HG03064 (cell line): ENCODE measurements around the gene ABCC4.

ENCODE experiments used
- ATAC-seq: cut with Tn5 transposase; IDR thresholded peaks from one replicate; pipeline ENCODE4 v1.9.1; 2021; ENCODE audit warnings: low read depth; ENCODE audit not compliant: unreplicated experiment

Gene ABCC4

DNA sequence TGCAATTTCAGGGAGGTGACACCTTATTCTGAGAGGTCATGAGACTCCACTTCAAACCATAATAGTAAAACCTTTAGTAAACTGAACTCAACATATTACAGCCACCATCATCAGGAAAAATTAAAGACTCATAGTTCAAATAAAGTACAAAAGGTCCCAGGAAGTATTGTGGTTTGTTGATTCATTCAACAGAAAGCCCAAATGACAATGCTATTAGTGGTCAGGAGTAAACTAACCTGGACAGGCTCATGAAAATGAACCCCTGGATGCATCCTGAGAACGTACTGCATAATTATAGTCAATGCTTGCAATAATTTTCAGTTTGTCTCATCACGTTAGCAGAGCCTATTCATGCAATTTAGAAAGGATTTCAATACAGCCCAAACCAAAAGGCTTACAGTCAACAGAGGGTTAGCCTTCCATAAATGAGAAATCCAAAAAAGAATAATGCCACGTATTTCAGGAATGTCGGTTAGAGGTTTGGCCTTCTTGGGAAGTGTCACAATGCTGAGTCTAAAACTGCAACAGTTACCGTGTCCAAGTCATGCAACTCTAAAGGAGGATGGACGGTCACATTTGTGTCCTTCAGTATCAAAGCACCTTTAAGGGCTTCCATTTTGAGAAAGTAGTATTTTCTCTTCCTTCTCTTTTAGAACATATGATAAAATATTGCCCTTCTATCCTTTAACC lies 280.8 kb downstream of the ABCC4 start:
- no peak for ATAC-seq

DNA sequence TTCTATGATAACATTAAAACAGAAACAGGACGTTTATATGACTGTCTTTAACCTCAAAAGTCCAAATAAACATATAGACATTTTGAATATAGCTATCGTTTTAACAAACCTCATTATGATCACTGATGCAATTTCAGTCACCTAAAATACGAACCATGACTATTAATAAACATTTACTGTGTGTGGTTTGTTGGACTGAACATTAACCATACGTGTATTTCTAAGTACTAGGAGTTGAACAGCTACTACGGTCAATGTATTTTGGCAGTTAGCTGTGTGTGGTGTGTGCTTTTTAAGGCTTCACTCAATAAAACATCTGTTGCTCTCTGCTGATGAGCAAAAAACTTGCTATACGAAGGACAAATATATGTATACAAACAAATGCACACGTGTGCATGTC lies 281.4 kb downstream of the ABCC4 start:
- ATAC-seq = no peak

DNA sequence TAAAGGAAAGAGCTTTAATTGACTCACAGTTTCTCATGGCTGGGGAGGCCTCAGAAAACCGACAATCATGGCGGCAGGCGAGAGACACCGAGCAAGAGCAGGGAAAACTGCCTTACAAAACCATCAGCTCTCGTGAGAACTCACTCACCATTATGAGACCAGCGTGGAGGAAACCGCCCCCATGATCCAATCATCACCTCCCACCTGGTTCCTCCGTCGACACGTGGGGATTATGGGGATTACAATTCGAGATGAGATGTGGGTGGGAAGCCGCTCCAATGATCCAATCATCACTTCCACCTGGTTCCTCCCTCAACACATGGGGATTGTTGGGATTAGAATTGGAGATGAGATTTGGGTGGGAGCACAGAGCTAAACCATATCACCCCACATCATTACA lies 293.9 kb downstream of the ABCC4 start:
- no peak for ATAC-seq

DNA sequence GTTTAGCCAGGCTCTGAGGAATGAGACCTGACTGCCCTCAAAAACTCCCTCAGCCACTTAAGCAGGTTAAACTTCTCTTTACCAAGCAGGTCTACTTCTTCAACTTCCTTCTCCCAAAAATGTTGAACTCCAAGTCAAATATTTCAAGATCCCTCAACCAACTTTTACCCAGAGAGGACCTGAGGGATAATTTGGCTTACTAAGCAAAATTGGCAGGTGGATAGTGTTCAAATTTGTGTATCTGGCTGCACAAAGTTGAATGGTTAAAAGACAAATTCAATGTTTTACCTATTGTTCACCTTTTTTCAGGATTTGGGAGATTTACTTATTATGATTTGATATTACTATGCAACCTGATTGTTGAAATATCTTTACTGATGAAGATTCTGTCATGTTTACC lies 296.0 kb downstream of the ABCC4 start:
- ATAC-seq = no peak

DNA sequence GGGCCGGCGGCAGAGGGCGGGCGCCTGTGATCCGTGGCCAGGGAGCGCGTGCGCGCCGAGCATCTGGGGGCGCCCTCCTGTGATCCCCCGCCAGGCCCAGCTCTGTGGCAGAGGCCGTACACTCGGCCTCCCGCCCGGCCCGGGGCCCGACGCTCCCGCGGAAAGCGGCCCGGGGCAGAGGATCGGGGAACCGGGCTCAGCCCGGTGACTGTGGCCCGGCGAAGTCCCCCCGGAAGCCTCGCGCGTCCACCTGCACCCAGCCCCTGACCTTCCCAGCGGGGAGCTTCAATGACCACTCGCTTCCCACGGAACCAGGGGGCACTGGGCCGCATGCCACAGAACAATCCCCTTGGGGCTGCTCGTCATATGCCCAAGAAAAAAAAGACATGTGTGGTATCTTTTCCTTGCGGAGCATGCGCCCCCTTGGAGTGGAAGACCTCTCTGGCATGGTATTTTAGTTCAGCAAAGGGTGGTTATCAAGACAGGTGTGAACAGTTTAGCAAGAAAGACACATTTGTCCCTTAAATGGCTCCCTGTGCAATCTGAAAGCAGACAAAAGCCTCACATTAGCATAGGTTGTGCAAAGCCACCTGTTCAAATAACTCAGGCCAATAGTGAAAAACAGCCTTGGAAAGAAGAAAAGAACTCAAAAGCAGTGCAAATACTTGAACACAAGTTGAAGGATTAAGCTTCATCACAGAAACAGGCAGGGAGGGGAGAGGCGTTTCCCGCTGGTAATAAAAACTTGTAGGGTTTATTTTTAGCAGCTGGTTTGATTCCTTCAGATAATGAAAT lies 298.0 kb downstream of the ABCC4 start:
- no peak for ATAC-seq

DNA sequence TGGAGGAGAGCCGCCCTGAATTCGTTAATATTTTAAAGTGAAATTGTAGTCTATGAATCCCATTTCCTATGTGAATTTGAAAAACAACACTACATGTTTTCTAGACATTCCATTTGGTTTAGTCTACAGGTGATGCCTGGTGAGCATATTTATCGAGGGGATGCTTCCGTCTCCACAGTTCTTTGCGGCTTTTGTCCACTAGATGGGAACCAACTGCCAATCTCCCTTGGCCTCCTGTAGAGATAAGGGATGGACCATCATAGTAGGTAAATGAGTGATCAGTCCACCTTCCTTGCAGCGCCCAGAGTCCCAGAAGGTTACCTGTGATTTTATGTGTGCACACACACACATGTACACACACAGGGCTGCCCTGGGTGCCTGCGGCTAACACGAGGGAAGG lies 299.1 kb downstream of the ABCC4 start:
- ATAC-seq = no peak

DNA sequence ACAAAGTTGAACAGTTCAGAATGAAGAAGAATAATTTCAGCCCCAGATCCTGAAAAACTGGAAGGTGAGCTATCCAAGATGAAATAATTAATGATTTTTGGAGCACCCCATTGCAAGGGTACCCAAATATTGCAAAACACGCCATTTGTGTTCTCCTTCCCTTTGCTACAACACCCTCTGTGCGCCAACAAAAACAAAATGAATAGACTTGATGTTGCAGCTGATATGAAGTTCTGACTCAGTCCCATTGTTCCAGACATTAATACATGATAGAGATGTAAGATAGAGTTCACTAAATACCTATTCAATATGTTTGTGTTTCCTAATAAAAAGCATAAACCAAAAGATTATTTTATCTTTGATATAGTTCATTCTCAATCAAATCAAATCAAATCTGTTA lies 301.4 kb downstream of the ABCC4 start:
- no peak for ATAC-seq

DNA sequence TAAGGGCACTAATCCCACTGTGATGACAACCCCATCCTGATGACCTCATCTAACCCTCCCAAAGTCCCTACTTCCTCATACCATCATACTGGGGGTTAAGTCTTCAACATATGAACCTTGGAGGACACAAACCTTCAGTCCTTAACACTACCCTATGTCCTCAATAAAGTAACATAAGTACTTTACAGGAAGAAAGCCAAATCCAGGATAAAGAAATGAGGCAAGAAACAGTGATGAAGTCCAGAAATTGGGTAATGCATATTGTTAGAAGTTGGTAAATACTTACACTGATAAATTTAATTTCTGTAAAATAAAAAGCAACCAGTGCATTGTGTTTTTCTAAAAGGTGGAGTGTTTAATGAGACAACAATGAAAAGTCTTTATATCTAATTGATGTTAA lies 304.1 kb downstream of the ABCC4 start:
- no peak for ATAC-seq

DNA sequence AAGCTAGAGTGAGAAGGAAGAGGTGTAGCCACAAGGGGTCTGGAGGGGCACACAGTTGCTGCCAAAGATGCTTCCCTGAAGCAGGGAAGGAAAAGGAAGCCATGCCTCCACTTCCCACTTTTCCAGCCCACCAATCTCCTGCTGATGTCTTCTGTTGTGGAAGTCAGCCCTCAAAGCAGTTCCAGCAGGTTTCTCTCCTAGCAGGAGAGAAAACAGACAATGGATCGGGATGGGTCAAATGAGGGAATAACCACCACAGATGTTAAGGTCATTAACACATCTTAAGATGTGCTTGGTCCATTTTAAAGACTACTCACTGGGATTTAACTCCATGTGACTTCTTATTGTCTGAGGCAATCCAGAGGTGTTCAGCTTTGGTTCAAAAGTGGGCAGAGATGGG lies 304.8 kb downstream of the ABCC4 start:
- no peak for ATAC-seq

DNA sequence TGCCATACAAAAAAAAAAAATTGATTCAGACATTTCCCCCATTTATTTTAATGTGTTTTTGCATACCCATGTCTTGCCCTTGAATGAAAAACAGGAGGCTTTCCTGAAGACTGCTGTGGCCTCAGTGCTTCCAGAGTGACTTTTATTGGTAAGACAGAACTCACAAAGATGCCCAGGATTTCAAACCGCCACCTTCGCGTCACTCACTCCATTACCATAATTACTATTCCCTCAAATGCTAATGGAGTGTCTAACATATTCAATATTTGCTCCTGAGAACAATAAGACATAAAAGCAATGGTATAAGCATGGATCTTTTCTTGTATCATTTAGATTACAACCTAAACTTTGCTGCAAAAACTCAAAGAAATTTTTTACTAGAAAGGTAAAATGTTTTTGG lies 306.7 kb downstream of the ABCC4 start:
- ATAC-seq = no peak

DNA sequence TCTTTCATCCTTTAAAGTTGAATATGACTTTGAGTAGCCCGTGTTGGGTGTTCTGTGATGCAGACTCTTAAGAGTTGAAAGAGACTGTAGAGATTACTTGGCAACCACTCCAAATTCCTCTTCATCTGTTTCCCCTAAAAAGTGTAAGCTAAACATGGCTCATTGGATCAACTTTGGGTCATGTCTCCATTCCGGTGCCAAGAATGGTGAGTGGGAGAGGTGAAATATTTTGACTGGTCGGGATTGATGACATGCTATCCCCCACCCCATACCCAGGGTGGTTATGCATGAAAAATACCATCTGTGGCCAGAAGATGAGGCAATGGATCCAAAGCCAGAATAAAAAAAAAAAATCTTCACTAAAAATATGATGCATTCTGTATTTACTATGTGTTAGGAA lies 307.6 kb downstream of the ABCC4 start:
- no peak for ATAC-seq

DNA sequence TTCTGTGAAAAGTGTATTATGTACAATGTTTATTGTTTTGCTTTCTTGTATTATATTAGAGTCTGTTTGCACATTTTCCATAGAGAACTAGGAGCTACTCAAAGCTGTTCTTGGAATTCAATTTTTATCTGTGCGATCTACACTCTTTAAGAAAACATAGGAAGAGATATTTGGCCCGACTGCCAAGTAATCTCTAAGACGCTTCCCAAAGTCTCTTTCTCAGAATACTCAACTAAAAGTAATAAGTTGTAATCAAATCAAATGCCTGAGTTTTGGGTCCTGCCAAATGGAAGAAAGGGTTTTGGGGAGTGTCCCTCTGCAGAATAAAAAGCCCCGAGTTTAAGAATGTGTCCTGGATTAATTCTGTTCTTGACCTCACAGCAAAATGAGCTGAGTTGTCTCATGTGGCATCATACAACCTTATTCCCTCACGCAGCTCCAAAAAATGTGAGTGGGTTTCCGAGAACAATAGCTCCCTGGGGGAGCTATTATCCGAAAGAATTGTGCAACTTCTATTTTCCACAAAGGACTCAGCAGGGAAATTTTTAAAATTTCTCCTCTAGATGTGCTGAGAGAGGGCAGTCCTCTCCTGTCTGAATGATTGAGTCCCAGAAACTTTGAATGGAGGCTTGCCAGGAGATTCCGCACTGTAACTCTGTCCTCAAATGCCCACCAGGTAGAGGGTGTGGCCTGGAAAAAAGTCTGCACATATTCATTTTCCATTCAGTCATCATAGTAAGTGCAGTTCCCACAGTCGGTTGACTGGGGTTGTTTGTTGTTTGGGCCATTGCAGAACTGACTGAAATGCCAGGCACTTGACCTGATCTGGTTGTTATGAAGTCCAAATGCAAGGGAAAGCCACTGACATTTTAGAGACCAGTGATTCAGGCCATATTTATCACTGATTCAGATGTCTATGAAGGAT lies 309.0 kb downstream of the ABCC4 start:
- no peak for ATAC-seq

DNA sequence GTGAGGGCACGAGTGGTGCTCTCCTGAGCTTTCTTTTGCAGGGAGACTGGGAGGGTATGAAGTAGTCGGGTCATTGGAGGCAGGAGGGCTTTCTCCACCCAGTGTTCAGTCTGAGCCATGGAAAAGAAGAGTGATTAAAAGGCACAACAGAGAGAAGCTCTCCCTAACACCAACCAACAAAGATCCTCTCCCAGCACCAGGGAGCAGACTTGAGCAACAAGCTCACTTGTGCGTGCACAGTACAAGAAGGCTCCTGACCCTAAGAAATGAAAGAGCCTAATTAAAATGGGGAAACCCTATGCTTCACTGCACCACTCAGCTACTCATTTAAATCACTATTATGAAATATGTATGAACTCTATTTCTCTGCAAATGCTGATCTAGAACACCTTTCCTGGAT lies 312.6 kb downstream of the ABCC4 start:
- ATAC-seq = no peak

DNA sequence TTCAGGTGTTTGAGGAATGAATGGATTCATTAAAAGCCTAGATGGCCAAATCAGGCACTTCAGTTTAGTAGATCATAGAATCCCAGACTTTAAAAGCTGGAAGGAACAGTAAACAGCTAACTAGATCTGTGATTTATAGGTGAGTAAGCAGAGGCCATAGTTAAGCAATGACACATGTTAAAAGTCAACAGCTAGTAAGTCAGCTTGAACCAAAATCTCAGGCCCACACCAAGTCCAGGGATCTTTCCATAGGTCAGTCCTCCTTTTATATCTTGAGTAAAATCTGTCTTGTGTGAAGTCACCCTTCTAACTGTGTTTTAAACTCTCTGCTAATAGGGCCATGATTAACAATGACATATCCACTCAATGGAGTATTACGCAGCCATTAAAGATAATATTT lies 313.4 kb downstream of the ABCC4 start:
- ATAC-seq = no peak

DNA sequence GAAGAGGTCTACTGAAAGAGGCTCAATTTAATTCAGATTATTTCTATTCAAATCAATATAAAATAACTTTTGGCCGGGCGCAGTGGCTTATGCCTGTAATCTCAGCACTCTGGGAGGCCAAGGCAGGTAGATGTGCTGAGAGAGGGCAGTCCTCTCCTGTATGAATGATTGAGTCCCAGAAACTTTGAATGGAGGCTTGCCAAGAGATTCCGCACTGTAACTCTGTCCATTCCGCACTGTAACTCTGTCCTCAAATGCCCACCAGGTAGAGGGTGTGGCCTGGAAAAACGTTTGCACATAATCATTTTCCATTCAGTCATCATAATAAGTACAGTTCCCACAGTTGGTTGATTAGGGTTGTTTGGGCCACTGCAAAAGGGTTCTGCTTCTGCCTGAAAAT lies 314.2 kb downstream of the ABCC4 start:
- no peak for ATAC-seq

DNA sequence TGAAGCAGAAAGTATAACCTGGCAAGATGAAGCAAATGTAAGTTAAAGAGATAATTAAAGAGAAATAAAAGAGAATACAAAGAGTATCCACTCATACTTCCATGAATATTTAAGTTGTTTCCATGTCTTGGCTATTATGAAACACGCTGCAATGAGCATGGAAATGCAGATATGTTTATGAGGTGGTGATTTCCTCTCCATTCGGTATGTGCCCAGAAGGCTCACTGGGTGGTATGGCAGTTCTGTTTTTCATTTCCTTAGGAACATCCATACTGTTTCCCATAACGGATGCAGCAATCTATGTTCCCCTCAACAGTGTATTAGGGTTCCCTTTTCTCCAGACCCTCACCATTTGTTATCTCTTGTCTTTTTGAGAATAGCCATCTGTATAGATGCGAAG lies 316.3 kb downstream of the ABCC4 start:
- ATAC-seq = no peak

DNA sequence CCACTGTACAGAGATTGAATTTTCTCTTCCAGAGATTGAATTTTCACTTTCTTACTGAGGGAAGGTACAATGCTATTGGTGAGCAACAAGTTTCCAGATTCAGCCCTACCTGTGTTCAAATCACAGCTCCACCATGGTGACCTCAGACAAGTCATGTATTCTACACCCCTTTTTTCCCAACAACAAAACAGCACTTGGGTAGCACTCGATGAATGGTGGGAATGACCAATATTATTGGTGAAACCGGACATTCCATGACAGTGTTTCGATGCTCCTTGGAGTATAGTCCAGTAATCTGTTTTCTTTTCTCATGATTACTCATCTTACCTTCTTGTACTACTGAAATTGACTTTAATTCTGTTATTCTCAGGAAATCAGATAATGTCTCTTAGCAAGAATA lies 322.7 kb downstream of the ABCC4 start:
- ATAC-seq = no peak

DNA sequence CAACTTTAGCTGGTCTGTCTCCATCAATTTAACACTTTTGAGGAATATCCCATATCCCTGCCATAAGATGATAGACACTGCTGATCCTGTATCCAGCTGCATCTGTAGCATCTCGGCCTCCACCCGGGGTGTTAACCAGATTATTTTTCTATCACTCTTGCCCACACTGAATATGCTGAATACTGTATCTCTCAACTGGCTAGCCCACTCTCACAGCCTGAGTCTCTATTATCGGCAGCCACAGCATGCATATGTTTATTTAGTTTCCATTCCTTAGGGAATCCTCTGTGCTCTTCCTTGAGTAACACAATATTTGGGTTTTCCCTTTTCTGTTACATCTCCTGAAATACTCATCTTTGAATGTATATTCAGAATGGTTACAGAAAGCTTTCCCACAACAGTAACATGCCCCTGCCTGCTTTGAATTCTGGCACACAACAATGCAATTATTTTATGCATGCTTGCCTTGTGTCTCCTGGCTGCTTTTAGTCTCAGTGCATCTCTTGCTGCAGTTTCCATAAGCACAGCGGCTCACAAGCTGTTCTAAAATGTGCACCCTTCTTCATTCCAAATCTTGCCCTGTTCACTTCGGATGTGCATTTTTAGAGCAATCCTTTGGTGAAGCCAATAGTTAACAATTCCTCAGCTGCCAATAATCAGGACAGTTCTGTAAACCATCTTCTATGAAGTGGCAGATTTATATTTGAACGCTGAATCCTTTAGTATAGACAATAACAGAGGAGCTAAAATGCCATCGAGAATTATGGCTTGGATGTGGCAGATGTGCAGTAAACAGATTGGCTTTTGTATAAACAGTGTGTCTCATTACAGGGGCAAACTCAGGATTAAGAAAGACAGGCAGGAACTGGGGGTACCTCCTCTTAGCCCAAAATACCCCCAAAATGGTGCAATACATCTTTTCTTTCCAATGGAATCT lies 327.0 kb downstream of the ABCC4 start:
- ATAC-seq = no peak

DNA sequence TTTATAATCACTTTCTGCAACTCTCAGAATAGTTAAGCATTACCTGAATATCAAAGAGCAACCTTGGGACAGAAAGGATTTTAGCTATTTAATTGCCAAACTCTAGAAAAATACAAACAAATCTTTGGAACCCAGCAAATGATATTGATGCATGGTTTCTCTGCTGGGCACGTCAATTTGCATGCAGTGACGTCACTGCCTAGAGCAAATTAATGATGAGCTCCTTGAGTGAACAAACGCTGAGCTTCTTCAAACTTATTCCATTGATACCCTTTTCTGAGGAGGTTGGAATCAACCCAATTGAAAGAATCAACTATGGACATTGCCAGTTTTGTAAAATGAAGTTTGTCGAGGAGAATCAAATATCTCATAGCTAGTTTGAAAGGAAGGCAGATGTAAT lies 329.0 kb downstream of the ABCC4 start:
- no peak for ATAC-seq
